Naive thymus-derived CD8-positive, alpha-beta T cell (primary cell): ENCODE measurements around the gene SEMA3G. TPM values are rescaled to one million over a fixed set of nuclear protein-coding genes. Genes with fewer than 3 reads are reported as not detected.

Experiments
- ATAC-seq, 2 donors: fragments of 150-1000 bp; cut with Tn5 transposase in 1 of 2; sonication (Bioruptor Pico), chemical (Tn5 transposase) in 1 of 2; 1 replicate in 1 of 2; 2 replicates in 1 of 2; pipeline ENCODE4 v1.10.0; 2021; ENCODE audit warnings: mild to moderate bottlenecking in 2 of 2, moderate library complexity in 2 of 2
- POLR2A ChIA-PET: fragments of 350-600 bp; sonication (Branson Sonifier 250); formaldehyde crosslinking; loops from one replicate; lab custom pipeline; 2021; ENCODE audit warnings: antibody characterized with exemption; lab: Charles Lee
- DNase-seq, 10 donors: peaks; one replicate each; pipeline versions ENCODE4 v3.0.0 to v3.0.0-alpha.2; 2020 to 2022
- H3K27ac Mint-ChIP-seq, 10 donors: one replicate each; pipeline ENCODE4 v1.8.0; 2020 to 2022; ENCODE audit warnings: mild to moderate bottlenecking in 10 of 10, mixed read lengths in 10 of 10, moderate library complexity in 4 of 10, inconsistent platforms in 1 of 10
- H3K27me3 Mint-ChIP-seq, 5 donors: one replicate each; pipeline ENCODE4 v1.8.0; 2021 to 2022; ENCODE audit warnings: mixed read lengths in 5 of 5
- H3K36me3 Mint-ChIP-seq, 3 donors: one replicate each; pipeline ENCODE4 v1.8.0; 2020 to 2022; ENCODE audit warnings: mixed read lengths in 3 of 3, mild to moderate bottlenecking in 2 of 3, inconsistent platforms in 1 of 3
- H3K4me1 Mint-ChIP-seq, 4 donors: one replicate each; pipeline ENCODE4 v1.8.0; 2021 to 2022; ENCODE audit warnings: mixed read lengths in 4 of 4
- H3K4me3 Mint-ChIP-seq, 10 donors: one replicate each; pipeline ENCODE4 v1.8.0; 2020 to 2022; ENCODE audit warnings: mild to moderate bottlenecking in 10 of 10, mixed read lengths in 10 of 10, moderate library complexity in 6 of 10, inconsistent platforms in 1 of 10
- H3K9me3 Mint-ChIP-seq, 9 donors: one replicate each; pipeline ENCODE4 v1.8.0; 2020 to 2022; ENCODE audit warnings: mixed read lengths in 9 of 9, mild to moderate bottlenecking in 3 of 9, inconsistent platforms in 1 of 9, moderate library complexity in 1 of 9
- polyA plus RNA-seq, 3 donors: library from polyadenylated mRNA; unstranded; fragments of 300-500 nt; fragmentation: Illumina TruSeq; gene quantifications; one replicate each; pipeline ENCODE4 v1.2.3, GENCODE V29; 2021
- total RNA-seq, 8 experiments: library from RNA in 2 of 8; stranded (reverse) in 2 of 8; gene quantifications; one replicate each; pipeline ENCODE4 v1.2.3 and lab custom pipeline; 2021 to 2026

Gene SEMA3G
- total and polyA plus RNA-seq, 5 experiments from 2014 or later = not detected

DNA sequence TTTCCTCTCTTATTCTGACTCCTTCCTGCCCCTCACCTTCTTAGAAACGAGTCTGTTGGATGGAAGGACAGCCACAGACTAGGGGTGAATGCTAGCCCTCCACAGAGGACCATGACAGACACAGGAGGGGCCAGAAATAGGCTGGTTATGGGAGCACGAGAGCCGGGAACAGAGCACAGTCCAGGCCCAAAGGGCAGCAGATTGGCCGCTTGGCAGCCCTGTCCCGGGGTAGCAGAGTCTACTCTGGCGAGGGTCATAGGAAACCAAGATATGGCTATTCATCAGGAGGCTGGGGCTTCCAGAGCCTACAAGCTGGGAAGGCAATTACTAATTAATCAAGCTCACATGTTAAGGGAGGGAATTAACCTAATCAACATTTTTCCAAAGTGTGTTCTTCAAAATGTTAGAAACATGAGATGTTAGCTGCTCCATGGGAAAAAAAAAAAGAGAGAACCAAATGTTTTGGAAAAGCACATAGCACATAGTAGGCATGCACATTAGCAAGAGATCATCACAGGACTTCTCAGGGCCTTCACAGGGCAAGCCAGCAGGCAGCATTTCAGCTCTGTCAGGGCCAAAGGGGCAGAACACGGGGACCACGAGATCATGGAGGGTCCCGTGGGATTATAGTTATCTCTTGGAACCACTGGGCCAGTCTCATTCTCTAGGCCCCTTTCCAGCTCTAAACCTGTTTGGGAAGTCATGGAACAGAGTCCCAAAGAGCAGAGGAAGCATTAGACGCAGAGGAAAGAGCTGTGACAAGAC lies 13.3 kb downstream of the SEMA3G start:
- Mint-ChIP-seq H3K27me3 (peaks cover 0 to 1% (median 0%) of the 10 kb centered on the region in 5 donors), H3K4me3 (no peak overlapping the region), H3K36me3 (no peaks in the 10 kb centered on the region), H3K4me1 (peaks cover 0 to 3% (median 0%) of the 10 kb centered on the region in 4 donors), H3K9me3 (no peaks in the 10 kb centered on the region), H3K27ac (peak overlapping the region in 2 of 10 donors; percentile 22 to 24)
- POLR2A ChIA-PET = interaction anchor here (0.6 kb wide), 1 partner anchor 227 kb away, joined by 4 read pairs; no protein-coding TSS in a partner anchor
- ATAC-seq (no peak), DNase-seq (peak in 1 of 10 donors; percentile 58)

DNA sequence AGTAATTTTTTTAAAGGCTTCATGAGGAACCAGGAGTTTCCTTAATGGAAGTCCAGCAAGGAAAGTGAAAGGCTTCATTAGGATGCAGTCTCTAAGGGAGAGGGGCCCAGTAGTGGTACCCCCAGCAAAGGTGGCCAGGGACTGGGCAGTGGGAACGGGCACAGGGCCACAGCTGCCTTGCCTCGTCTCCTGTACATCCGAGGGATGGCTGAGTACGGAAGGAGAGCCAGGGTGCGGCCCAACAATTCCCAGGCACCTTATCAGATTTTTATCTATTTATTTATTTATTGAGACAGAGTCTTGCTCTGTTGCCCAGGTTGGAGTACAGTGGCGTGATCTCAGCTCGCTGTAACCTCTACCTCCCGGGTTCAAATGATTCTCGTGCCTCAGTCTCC lies 14.5 kb downstream of the SEMA3G start:
- no peak for ATAC-seq
- Mint-ChIP-seq H3K36me3 (no peaks in the 10 kb centered on the region), H3K27ac (no peak overlapping the region), H3K4me1 (peaks cover 0 to 3% (median 0%) of the 10 kb centered on the region in 4 donors), H3K9me3 (no peaks in the 10 kb centered on the region), H3K27me3 (peaks cover 0 to 1% (median 0%) of the 10 kb centered on the region in 5 donors), H3K4me3 (no peak overlapping the region)
- no peak for DNase-seq
- POLR2A ChIA-PET = no interaction called here

DNA sequence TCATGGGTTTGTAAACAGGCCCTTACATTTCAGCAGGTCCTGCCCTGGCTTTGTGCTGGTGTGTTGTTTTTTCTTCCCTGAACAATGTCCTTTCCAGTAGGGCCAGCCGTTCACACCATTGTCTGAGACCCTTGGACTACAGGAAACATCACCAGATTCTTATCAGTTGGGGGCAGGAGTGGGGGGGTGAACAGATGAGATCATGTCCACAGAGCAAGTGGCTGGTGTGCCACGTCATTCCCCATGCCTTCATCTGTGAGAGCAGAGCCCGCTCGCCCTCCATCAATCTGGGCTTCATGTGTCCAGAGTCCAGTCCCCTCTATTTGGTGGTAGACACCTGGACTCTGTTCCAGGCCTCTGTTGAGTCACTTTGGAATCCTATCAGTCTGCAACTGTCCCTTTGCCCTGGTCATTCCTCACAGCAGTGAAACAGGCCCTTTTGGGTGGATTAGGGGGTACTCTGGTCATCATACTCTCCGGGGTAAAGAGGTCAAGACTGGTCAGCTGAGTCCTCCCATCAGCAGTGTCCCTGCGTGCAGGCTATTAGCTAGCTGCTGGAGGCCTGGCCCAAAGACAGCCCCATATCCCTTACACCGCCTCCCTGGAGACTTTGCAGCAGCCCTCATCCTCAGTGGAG lies 15.0 kb downstream of the SEMA3G start:
- Mint-ChIP-seq H3K4me3 (no peak overlapping the region), H3K9me3 (no peaks in the 10 kb centered on the region), H3K27me3 (peaks cover 0 to 1% (median 0%) of the 10 kb centered on the region in 5 donors), H3K36me3 (no peaks in the 10 kb centered on the region), H3K4me1 (peaks cover 0 to 3% (median 0%) of the 10 kb centered on the region in 4 donors), H3K27ac (no peak overlapping the region)
- ATAC-seq (no peak), DNase-seq (peak in 1 of 10 donors; percentile 45)
- POLR2A ChIA-PET = no interaction called here

DNA sequence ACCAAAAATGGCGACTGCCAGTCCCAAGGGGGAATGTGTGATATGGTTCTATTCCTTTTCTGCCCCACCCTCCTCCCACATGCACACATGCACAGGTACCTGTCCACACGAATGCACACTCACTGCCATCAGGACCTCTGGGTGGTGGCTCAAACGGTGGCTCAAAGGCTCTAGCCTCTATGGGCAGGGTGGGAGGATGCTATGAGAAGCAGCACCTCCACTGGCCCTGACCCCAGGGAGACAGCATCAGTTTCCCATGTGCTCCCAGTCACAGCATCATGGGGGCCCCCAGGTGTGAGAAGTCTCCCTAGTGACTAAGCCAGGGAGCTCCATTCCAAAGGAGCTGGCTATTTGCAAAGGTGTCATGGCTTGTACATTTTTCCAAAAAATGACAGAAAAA lies 15.9 kb downstream of the SEMA3G start:
- ATAC-seq (no peak), DNase-seq (peak in 1 of 10 donors; percentile 50)
- Mint-ChIP-seq H3K9me3 (no peaks in the 10 kb centered on the region), H3K36me3 (no peaks in the 10 kb centered on the region), H3K27ac (no peak overlapping the region), H3K27me3 (peaks cover 0 to 1% (median 0%) of the 10 kb centered on the region in 5 donors), H3K4me3 (no peak overlapping the region), H3K4me1 (peaks cover 0 to 3% (median 0%) of the 10 kb centered on the region in 4 donors)
- POLR2A ChIA-PET = interaction anchor here (0.7 kb wide), 1 partner anchor 184 kb away, joined by 3 read pairs; no protein-coding TSS in a partner anchor

DNA sequence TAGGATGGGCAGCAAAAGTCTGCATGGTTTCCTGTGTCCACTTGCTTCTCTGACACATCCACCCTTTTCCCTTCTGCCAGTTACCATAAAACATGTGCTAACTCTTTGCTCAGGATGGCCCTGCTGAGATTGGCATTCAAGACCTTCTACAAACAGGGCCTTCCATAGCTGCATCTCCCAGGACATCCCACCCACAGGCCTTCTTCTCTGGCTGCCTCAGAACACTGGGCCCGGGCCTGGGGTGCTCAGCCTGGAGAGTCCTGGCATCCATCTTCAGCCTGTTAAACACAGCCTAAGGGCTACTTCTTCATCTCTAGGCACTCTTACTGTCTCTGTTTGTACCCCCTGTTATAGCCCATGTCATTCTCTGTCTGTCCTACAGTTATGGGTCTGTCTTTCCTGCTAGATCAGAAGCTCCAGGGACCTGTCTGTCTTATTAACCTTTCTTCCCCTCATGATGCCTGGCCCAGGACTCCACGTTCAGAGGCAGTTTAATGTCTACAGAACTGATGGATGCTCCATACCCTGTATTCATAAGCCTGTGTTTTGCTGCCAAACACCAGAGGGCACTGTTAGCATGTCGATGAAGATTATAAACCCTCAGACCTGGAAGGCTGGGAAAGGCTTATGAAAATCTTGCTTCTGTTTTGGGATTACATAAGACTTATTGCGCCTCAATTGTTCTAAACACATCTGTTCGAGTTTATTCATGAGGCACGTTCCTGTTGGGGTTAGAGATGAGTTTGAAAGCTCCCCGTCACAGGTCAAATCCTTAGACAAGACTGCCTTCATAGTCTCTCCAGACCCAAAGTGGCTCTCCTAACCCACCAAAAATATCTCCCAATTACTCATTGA lies 16.5 kb downstream of the SEMA3G start:
- ATAC-seq (peak; percentile 67 to 70), DNase-seq (peak in 5 of 10 donors; percentile 28 to 65 (median 41))
- Mint-ChIP-seq H3K36me3 (no peaks in the 10 kb centered on the region), H3K27me3 (peaks cover 0 to 1% (median 0%) of the 10 kb centered on the region in 5 donors), H3K4me3 (no peak overlapping the region), H3K4me1 (peaks cover 0 to 3% (median 0%) of the 10 kb centered on the region in 4 donors), H3K9me3 (no peaks in the 10 kb centered on the region), H3K27ac (peak overlapping the region in 3 of 10 donors; percentile 12 to 75 (median 31))
- POLR2A ChIA-PET = interaction anchor here (0.6 to 0.7 kb wide), 2 partner anchors 16 to 185 kb away, joined by 3 read pairs; no protein-coding TSS in a partner anchor

DNA sequence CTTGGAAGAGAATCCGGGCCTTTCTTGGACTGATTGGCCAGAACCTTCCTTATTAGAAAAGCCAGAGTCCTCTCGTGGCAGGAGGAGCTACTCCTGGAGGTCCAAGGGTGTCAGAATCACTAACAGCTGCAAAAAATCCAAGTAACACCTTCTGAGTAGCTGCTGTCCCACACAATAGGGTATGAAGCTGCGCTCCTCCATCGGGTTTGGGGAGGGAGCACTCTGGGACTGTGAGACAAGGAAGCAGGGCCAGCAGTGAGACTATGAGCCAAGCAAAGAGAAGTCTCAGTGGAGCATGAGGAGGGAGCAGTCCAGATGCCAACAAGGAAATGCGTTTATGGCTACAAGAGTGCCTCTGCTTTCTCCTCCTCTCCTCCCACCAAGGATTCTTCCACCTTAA lies 21.7 kb downstream of the SEMA3G start:
- H3K9me3 Mint-ChIP-seq = no peaks in the 10 kb centered on the region
- POLR2A ChIA-PET = interaction anchor here (1.2 kb wide), 1 partner anchor 10 kb away, joined by 3 read pairs; no protein-coding TSS in a partner anchor
- DNase-seq (no peak), ATAC-seq (no peak)
- peaks cover 0 to 4% (median 0%) of the 10 kb centered on the region in 3 donors for H3K36me3 Mint-ChIP-seq
- no peaks in the 10 kb centered on the region for H3K27me3 Mint-ChIP-seq
- no peak overlapping the region for H3K27ac Mint-ChIP-seq
- no peak overlapping the region for H3K4me3 Mint-ChIP-seq
- H3K4me1 Mint-ChIP-seq = peaks cover 1 to 7% (median 2%) of the 10 kb centered on the region in 4 donors

DNA sequence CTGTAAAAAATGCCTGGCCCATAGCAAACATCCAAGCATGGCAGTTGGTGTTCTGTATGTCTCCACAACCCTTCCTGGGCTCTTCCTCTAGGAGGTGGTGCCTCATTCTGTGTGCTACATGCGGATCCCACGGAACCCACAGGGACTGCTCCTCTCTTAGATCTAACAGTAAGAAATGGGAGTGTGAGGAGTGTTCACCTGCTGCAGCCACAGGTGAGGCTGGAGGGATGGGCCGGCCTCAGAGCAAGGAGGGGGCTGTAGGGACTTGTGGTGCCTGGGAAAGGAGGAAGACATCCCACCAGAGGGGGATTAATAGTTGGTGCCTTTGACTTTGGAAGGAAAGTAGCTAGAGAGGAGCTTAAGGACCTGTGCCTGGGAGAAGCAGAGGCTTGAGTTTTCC lies 22.2 kb downstream of the SEMA3G start:
- H3K4me3 Mint-ChIP-seq = no peak overlapping the region
- peak in 1 of 10 donors; percentile 44 for DNase-seq
- no peaks in the 10 kb centered on the region for H3K9me3 Mint-ChIP-seq
- no peak for ATAC-seq
- no peak overlapping the region for H3K27ac Mint-ChIP-seq
- peaks cover 1 to 7% (median 2%) of the 10 kb centered on the region in 4 donors for H3K4me1 Mint-ChIP-seq
- H3K36me3 Mint-ChIP-seq = peaks cover 0 to 4% (median 0%) of the 10 kb centered on the region in 3 donors
- POLR2A ChIA-PET = interaction anchor here (1.2 kb wide), 1 partner anchor 10 kb away, joined by 3 read pairs; no protein-coding TSS in a partner anchor
- no peaks in the 10 kb centered on the region for H3K27me3 Mint-ChIP-seq

DNA sequence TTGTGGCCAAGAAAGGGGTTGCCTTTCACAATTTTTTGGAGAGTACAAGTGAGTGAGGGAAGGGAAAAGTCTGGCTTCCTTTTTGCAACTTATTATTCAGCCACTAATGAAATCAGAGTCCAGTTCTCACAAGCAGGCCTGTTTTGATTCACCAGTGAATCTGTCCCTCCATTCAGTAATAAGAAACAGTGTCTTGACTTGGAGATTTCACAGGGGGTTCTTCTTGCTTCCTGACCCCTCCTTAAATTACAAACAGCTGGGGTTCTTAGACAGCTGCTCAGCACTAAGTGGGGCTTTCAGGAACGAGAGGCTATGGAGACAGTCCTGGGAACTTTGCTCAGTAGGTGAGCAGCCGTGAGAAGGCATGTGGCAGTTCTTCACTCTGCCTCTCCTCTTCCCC lies 24.5 kb downstream of the SEMA3G start:
- POLR2A ChIA-PET = no interaction called here
- ATAC-seq (no peak), DNase-seq (no peak)
- H3K27me3 Mint-ChIP-seq = no peaks in the 10 kb centered on the region
- H3K27ac Mint-ChIP-seq = peak overlapping the region in 2 of 10 donors; percentile 2 to 17
- H3K4me1 Mint-ChIP-seq = peaks cover 2 to 7% (median 6%) of the 10 kb centered on the region in 4 donors
- no peak overlapping the region for H3K4me3 Mint-ChIP-seq
- H3K36me3 Mint-ChIP-seq = peaks cover 0 to 9% (median 0%) of the 10 kb centered on the region in 3 donors
- no peaks in the 10 kb centered on the region for H3K9me3 Mint-ChIP-seq

DNA sequence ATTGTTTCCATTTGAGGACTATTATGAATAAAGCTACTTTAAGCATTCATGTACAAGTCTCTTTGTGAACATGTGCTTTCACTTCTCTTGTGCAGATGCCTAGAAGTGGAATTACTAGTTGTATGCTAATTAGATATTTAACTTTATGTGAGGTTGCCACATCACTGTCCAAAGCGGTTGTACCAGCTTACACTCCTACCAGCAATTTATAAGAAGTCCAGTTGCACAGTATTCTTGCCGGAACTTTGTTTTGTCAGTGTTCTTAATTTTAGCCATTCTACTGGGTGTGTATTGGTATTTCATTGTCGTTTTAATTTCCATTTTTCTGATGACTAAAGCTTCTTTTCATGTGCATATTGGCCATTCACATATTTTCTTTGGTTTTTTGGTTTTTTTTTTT lies 29.1 kb downstream of the SEMA3G start:
- Mint-ChIP-seq H3K36me3 (peaks cover 0 to 19% (median 0%) of the 10 kb centered on the region in 3 donors), H3K27ac (peak overlapping the region in 1 of 10 donors; percentile 34), H3K9me3 (no peaks in the 10 kb centered on the region), H3K27me3 (no peaks in the 10 kb centered on the region), H3K4me1 (peaks cover 11 to 28% (median 24%) of the 10 kb centered on the region in 4 donors), H3K4me3 (no peak overlapping the region)
- POLR2A ChIA-PET = interaction anchor here (1.6 kb wide), 1 partner anchor 32 kb away, joined by 5 read pairs; no protein-coding TSS in a partner anchor
- DNase-seq (no peak), ATAC-seq (no peak)

DNA sequence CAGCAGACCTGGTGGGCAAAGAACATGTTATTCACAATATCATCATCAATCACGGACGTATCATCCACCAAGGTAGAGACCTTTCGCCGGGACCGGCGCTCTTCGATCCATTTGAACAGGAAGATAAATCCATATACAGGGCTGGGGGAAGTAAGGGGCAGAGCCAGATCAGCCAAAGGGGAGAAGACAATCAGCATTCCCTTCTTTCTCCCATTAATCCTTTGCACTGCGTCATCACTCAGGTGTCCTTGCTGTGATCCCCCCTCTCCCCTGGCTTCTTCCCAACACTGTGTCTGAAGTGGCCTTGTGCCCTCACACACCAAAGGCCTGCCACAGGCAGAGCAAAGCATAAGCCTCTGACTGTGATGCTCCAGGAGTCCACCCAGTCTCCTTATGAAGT lies 36.4 kb downstream of the SEMA3G start:
- peak overlapping the region; percentile 78 to 99 (median 96) for H3K27ac Mint-ChIP-seq
- POLR2A ChIA-PET = no interaction called here

DNA sequence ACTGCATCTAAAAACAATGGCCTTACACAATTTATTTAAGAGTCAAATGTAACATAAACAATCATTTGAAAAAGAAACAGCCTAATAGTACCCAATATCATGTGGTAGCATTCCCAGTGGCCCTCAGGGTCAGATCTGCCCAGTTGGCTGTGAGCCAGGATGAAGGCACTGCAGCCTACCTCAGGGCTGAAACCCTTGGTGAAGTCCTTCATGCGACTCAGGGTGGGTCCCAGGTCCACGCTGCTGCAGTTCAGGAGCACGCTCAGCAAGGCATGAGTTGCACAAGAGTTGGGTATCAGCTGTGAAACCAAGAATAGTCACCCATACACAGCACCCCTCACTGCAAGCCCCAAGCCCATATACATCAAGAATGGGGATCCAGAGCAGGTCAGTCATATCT lies 37.1 kb downstream of the SEMA3G start:
- Mint-ChIP-seq H3K27ac (peak overlapping the region in 9 of 10 donors; percentile 76 to 99 (median 96)), H3K27me3 (no peaks in the 10 kb centered on the region), H3K4me3 (peak overlapping the region in 9 of 10 donors; percentile 2 to 94 (median 91)), H3K9me3 (no peaks in the 10 kb centered on the region), H3K4me1 (peaks cover 19 to 41% (median 37%) of the 10 kb centered on the region in 4 donors), H3K36me3 (peaks cover 0 to 47% (median 2%) of the 10 kb centered on the region in 3 donors)
- peak in 1 of 10 donors; percentile 54 for DNase-seq
- ATAC-seq = no peak
- POLR2A ChIA-PET = no interaction called here

More for the DNA sequence above, 36.4 kb downstream of the SEMA3G start:
- Mint-ChIP-seq H3K27me3 (no peaks in the 10 kb centered on the region), H3K36me3 (peaks cover 0 to 40% (median 2%) of the 10 kb centered on the region in 3 donors), H3K4me3 (peak overlapping the region; percentile 79 to 98 (median 92)), H3K9me3 (no peaks in the 10 kb centered on the region), H3K4me1 (peaks cover 19 to 43% (median 42%) of the 10 kb centered on the region in 4 donors)
- DNase-seq (peak in 1 of 10 donors; percentile 60), ATAC-seq (no peak)
